Endothelial cell of umbilical vein (primary cell): ENCODE data around the gene TBC1D23. TPM values are rescaled to one million over a fixed set of nuclear protein-coding genes. Genes with fewer than 3 reads are reported as not detected.

Experiments
- BruUV-seq: library from RNA; stranded (reverse); fragments of 400-500 nt; replicated peaks from 2 replicates; lab custom pipeline; 2021; lab: Mats Ljungman, UMichigan
- CTCF ChIA-PET: fragments of 300-600, 350-600 bp; sonication (Branson Sonifier 250); formaldehyde crosslinking; loops from one replicate; lab custom pipeline; 2021; ENCODE audit warnings: antibody characterized with exemption, inconsistent platforms; lab: Charles Lee
- POLR2A ChIA-PET: fragments of 300-600, 350-600 bp; sonication (Branson Sonifier 250); formaldehyde crosslinking; loops from one replicate; lab custom pipeline; 2021; ENCODE audit warnings: antibody characterized with exemption, inconsistent platforms; lab: Charles Lee
- DNase-seq: peaks from one replicate; pipeline ENCODE4 v3.0.0-alpha.2; 2011; ENCODE audit warnings: low read depth, low spot score
- FAIRE-seq: peaks from 2 replicates; lab custom pipeline; 2011; peaks lifted over from hg19 to GRCh38; lab: Jason Lieb, UNC
- H2AFZ ChIP-seq: 2 replicates; pipeline ENCODE4 v1.6.0; 2012; ENCODE audit warnings: low read depth, low read length, control low read depth, inconsistent platforms
- H3K27ac ChIP-seq: 2 replicates; pipeline ENCODE4 v1.5.1; 2011; ENCODE audit warnings: low read depth, mild to moderate bottlenecking, control low read depth, low read length, moderate library complexity; ENCODE audit not compliant: insufficient read depth
- H3K27me3 ChIP-seq, 2 experiments: 2 replicates each; pipeline versions ENCODE4 v1.6.0 to v1.6.1; 2011; ENCODE audit warnings: low read length in 2 of 2, mixed read lengths in 1 of 2; ENCODE audit not compliant: control insufficient read depth in 2 of 2, insufficient read depth in 2 of 2
- H3K36me3 ChIP-seq, 2 experiments: 2 replicates in 1 of 2; 3 replicates in 1 of 2; pipeline ENCODE4 v1.5.1; 2011; ENCODE audit warnings: low read length in 2 of 2, mild to moderate bottlenecking in 1 of 2, moderate library complexity in 1 of 2; ENCODE audit not compliant: control insufficient read depth in 2 of 2, insufficient read depth in 2 of 2; ENCODE audit errors: extremely low read depth in 1 of 2
- H3K4me1 ChIP-seq: 3 replicates; pipeline ENCODE4 v1.5.1; 2011; ENCODE audit warnings: mild to moderate bottlenecking, low read length; ENCODE audit not compliant: control insufficient read depth, insufficient read depth; ENCODE audit errors: extremely low read depth
- H3K4me2 ChIP-seq: 2 replicates; pipeline ENCODE4 v1.6.1; 2011; ENCODE audit warnings: low read length, control low read depth, mixed read lengths; ENCODE audit not compliant: insufficient read depth
- H3K4me3 ChIP-seq, 3 experiments: fragments of 200-600 bp in 1 of 3; sonication (generic), shearing (Covaris generic) in 1 of 3; replicated peaks in 1 of 3; 2 replicates each; pipeline ENCODE4 v1.5.1; 2011 to 2016; ENCODE audit warnings: control low read depth in 3 of 3, low read length in 3 of 3, mild to moderate bottlenecking in 2 of 3, inconsistent platforms in 1 of 3, low read depth in 1 of 3, moderate library complexity in 1 of 3; ENCODE audit not compliant: insufficient read depth in 1 of 3
- H3K79me2 ChIP-seq: 2 replicates; pipeline ENCODE4 v1.6.0; 2012; ENCODE audit warnings: low read length, inconsistent platforms; ENCODE audit not compliant: control insufficient read depth, insufficient read depth
- H3K9ac ChIP-seq: replicated peaks from 2 replicates; pipeline ENCODE3; 2011; ENCODE audit warnings: low read length, control low read depth; ENCODE audit not compliant: insufficient read depth; ENCODE audit errors: extremely low read depth
- H3K9me1 ChIP-seq: replicated peaks from 3 replicates; pipeline ENCODE4 v1.6.0; 2011; ENCODE audit warnings: mild to moderate bottlenecking, low read length; ENCODE audit not compliant: control insufficient read depth, insufficient read depth; ENCODE audit errors: extremely low read depth
- H3K9me3 ChIP-seq: replicated peaks from 2 replicates; pipeline ENCODE4 v1.5.1; 2012; ENCODE audit warnings: low read length, inconsistent platforms; ENCODE audit not compliant: control insufficient read depth, insufficient read depth
- H4K20me1 ChIP-seq: replicated peaks from 2 replicates; pipeline ENCODE3; 2011; ENCODE audit warnings: mild to moderate bottlenecking, low read length; ENCODE audit not compliant: control insufficient read depth, insufficient read depth; ENCODE audit errors: extremely low read depth
- CTCF ChIP-seq, 2 donors: IDR thresholded peaks; 1 replicate in 1 of 2; 2 replicates in 1 of 2; pipeline ENCODE4 v1.5.1; 2011; ENCODE audit warnings: low read length in 2 of 2, mild to moderate bottlenecking in 2 of 2, moderate library complexity in 2 of 2, control low read depth in 1 of 2, inconsistent platforms in 1 of 2, low read depth in 1 of 2; ENCODE audit not compliant: insufficient read depth in 1 of 2; ENCODE audit errors: extremely low read depth in 1 of 2
- EZH2 ChIP-seq: IDR thresholded peaks from 2 replicates; pipeline ENCODE4 v1.6.1; 2012; ENCODE audit warnings: borderline replicate concordance, low read depth, mild to moderate bottlenecking, moderate library complexity, low read length, inconsistent platforms; ENCODE audit not compliant: severe bottlenecking
- FOS ChIP-seq: IDR thresholded peaks from 2 replicates; pipeline ENCODE4 v1.6.1; 2011; ENCODE audit warnings: mild to moderate bottlenecking, low read length, moderate library complexity, borderline replicate concordance; ENCODE audit not compliant: insufficient read depth
- GATA2 ChIP-seq: IDR thresholded peaks from 2 replicates; pipeline ENCODE4 v1.7.0; 2011; ENCODE audit warnings: low read depth, mild to moderate bottlenecking, moderate library complexity, mixed read lengths, low read length; ENCODE audit not compliant: insufficient read length, insufficient read depth
- JUN ChIP-seq: IDR thresholded peaks from 2 replicates; pipeline ENCODE4 v1.6.1; 2011; ENCODE audit warnings: borderline replicate concordance, low read depth; ENCODE audit not compliant: insufficient read length, insufficient read depth
- MAX ChIP-seq: IDR thresholded peaks from 2 replicates; pipeline ENCODE4 v1.6.1; 2011; ENCODE audit not compliant: insufficient read depth, insufficient read length
- MYC ChIP-seq: IDR thresholded peaks from one replicate; pipeline ENCODE4 v1.6.1; 2011; ENCODE audit warnings: mild to moderate bottlenecking, low read depth, low read length
- POLR2A ChIP-seq: IDR thresholded peaks from 2 replicates; pipeline ENCODE4 v1.6.1; 2012; ENCODE audit warnings: low read depth, mild to moderate bottlenecking, control low read depth, low read length
- POLR2AphosphoS5 ChIP-seq: IDR thresholded peaks from 2 replicates; pipeline ENCODE4 v1.6.1; 2012; ENCODE audit warnings: low read depth, mild to moderate bottlenecking, control low read depth, low read length, moderate library complexity; ENCODE audit not compliant: insufficient read depth
- dilution Hi-C: fragments of 300-500 bp; cut with MboI; formaldehyde crosslinking; loops from one replicate; pipeline ENCODE4 v1.15.0; 2019; ENCODE audit warnings: low sequenced_read_pairs; ENCODE audit not compliant: extremely low pct_ligation_motif_present
- intact Hi-C: fragments of 100-400 bp; cut with micrococcal nuclease; formaldehyde crosslinking; loops from one replicate; pipeline ENCODE4 v1.10.0; 2022
- polyA plus RNA-seq, 4 experiments: library from polyadenylated mRNA; depleted of rRNA in 3 of 4; stranded (reverse) in 3 of 4; unstranded in 1 of 4; fragments of >200 nt; gene quantifications; 2 replicates each; pipeline versions ENCODE4 v1.2.1 to v1.2.3, GENCODE V29; 2011 to 2012; ENCODE audit warnings: missing spikeins in 1 of 4
- total RNA-seq: library from RNA; stranded (reverse); gene quantifications from 2 replicates; pipeline ENCODE4 v1.2.3, GENCODE V29; 2021

TBC1D23 gene
- total and polyA plus RNA-seq, 2 donors (not counting 3 experiments of a cell fraction or from before 2014, with no cell fraction given) = 10.3 to 34.8 TPM

- FAIRE-seq (no peak), DNase-seq (peak; percentile 52)
- Histone ChIP-seq H3K4me2 (no peak overlapping the region), H3K36me3 (no peaks in the 10 kb centered on the region), H3K9ac (no peak overlapping the region), H3K9me1 (no peaks in the 10 kb centered on the region), H3K79me2 (no peaks in the 10 kb centered on the region), H2AFZ (no peak overlapping the region), H4K20me1 (no peaks in the 10 kb centered on the region), H3K27ac (no peak overlapping the region), H3K4me3 (no peak overlapping the region), H3K27me3 (no peaks in the 10 kb centered on the region), H3K4me1 (no peaks in the 10 kb centered on the region), H3K9me3 (no peaks in the 10 kb centered on the region)
- intact Hi-C loops (loop anchor here (1.0 kb wide), 1 partner anchor 40 kb away; no protein-coding TSS in a partner anchor), dilution Hi-C loops (no loop called here)
- TF ChIP-seq CTCF (IDR thresholded peaks at IDR 0.05; ENCODE audit: extremely low read depth in 1 of 2, insufficient read depth in 1 of 2, low read depth in 1 of 2, low read length in 2 of 2) (no peak), POLR2A (no peak), MAX (no peak), POLR2AphosphoS5 (no peak), FOS (no peak), EZH2 (no peak), JUN (no peak), GATA2 (no peak), MYC (no peak)
- ChIA-PET CTCF (no interaction called here), POLR2A (no interaction called here)
- no TSS peak for BruUV-seq
Observed at GRCh38 chr3:100352296-100353231, 91.8 kb downstream of the TBC1D23 start.
